Activated naive CD8-positive, alpha-beta T cell treated with anti-CD3 and anti-CD28 coated beads, Interleukin-2, amount 10 ng/mL, durations not matched to agents 7 days and 5 days (primary cell): ENCODE data around the gene RBM39. TPM values are rescaled to one million over a fixed set of nuclear protein-coding genes. Genes with fewer than 3 reads are reported as not detected.
"Not testable (repeated sequence)": the region's sequence is repeated elsewhere in the genome, so short reads cannot be mapped to it uniquely, and the experiment has no call there.

Experiments
- ATAC-seq: fragments of 150-1000 bp; cut with Tn5 transposase; one replicate; pipeline ENCODE4 v1.10.0; 2021; ENCODE audit warnings: low read depth, moderate library complexity
- POLR2A ChIA-PET: fragments of 350-600 bp; sonication (Branson Sonifier 250); formaldehyde crosslinking; loops from one replicate; lab custom pipeline; 2021; ENCODE audit warnings: antibody characterized with exemption; lab: Charles Lee
- DNase-seq: peaks from one replicate; pipeline ENCODE4 v3.0.0; 2021
- H3K27ac Mint-ChIP-seq: one replicate; pipeline ENCODE4 v1.8.0; 2022; ENCODE audit warnings: mild to moderate bottlenecking, mixed read lengths
- H3K27me3 Mint-ChIP-seq: one replicate; pipeline ENCODE4 v1.8.0; 2022; ENCODE audit warnings: mild to moderate bottlenecking, moderate library complexity, mixed read lengths
- H3K36me3 Mint-ChIP-seq: one replicate; pipeline ENCODE4 v1.8.0; 2021; ENCODE audit warnings: mild to moderate bottlenecking, mixed read lengths
- H3K4me1 Mint-ChIP-seq: one replicate; pipeline ENCODE4 v1.8.0; 2021; ENCODE audit warnings: mixed read lengths
- H3K4me3 Mint-ChIP-seq: one replicate; pipeline ENCODE4 v1.8.0; 2022; ENCODE audit warnings: mild to moderate bottlenecking, moderate library complexity, mixed read lengths
- H3K9me3 Mint-ChIP-seq: one replicate; pipeline ENCODE4 v1.8.0; 2021; ENCODE audit warnings: mixed read lengths
- total RNA-seq, 2 experiments: library from RNA; stranded (reverse); gene quantifications; one replicate each; pipeline ENCODE4 v1.2.3, GENCODE V29; 2021

RBM39 gene
- total RNA-seq, 2 experiments from 2014 or later = 478 to 499 TPM

GRCh38 chr20:35697696-35698297 is 44.3 kb downstream of the RBM39 start:
- peaks cover 14% of the 10 kb centered on the region for H3K36me3 Mint-ChIP-seq

GRCh38 chr20:35695978-35696377 is 46.1 kb downstream of the RBM39 start:
- DNase-seq (no peak), ATAC-seq (no peak)
- Mint-ChIP-seq H3K27ac (no peak overlapping the region), H3K4me1 (peaks cover 23% of the 10 kb centered on the region), H3K9me3 (no peaks in the 10 kb centered on the region), H3K36me3 (peaks cover 12% of the 10 kb centered on the region), H3K4me3 (no peak overlapping the region), H3K27me3 (no peaks in the 10 kb centered on the region)
- POLR2A ChIA-PET = no interaction called here

More at GRCh38 chr20:35697696-35698297, 44.3 kb downstream of the RBM39 start:
- peak overlapping the region; percentile 93 for H3K4me3 Mint-ChIP-seq
- no peaks in the 10 kb centered on the region for H3K27me3 Mint-ChIP-seq
- H3K9me3 Mint-ChIP-seq = no peaks in the 10 kb centered on the region
- peaks cover 24% of the 10 kb centered on the region for H3K4me1 Mint-ChIP-seq
- POLR2A ChIA-PET = interaction anchor here (0.7 kb wide), 1 partner anchor 255 kb away, joined by 4 read pairs; no protein-coding TSS in a partner anchor
- peak overlapping the region; percentile 11 for H3K27ac Mint-ChIP-seq
- ATAC-seq (no peak), DNase-seq (no peak)

- H3K27me3 Mint-ChIP-seq = no peaks in the 10 kb centered on the region
- ATAC-seq (no peak), DNase-seq (peak; percentile 2)
- H3K36me3 Mint-ChIP-seq = peaks cover 13% of the 10 kb centered on the region
- no peaks in the 10 kb centered on the region for H3K9me3 Mint-ChIP-seq
- H3K4me3 Mint-ChIP-seq = no peak overlapping the region
- peaks cover 16% of the 10 kb centered on the region for H3K4me1 Mint-ChIP-seq
- POLR2A ChIA-PET = no interaction called here
- no peak overlapping the region for H3K27ac Mint-ChIP-seq
Measured at GRCh38 chr20:35695245-35695749, 46.8 kb downstream of the RBM39 start.

- no peak for DNase-seq
- ATAC-seq = no peak
- H3K4me3 Mint-ChIP-seq = no peak overlapping the region
- H3K9me3 Mint-ChIP-seq = no peaks in the 10 kb centered on the region
- no peaks in the 10 kb centered on the region for H3K4me1 Mint-ChIP-seq
- peaks cover 21% of the 10 kb centered on the region for H3K36me3 Mint-ChIP-seq
- POLR2A ChIA-PET = interaction anchor here (1.0 kb wide), 1 partner anchor 11 kb away, joined by 3 read pairs; no protein-coding TSS in a partner anchor
- H3K27ac Mint-ChIP-seq = no peak overlapping the region
- no peaks in the 10 kb centered on the region for H3K27me3 Mint-ChIP-seq
Measured at GRCh38 chr20:35690265-35690664, 51.8 kb downstream of the RBM39 start.

GRCh38 chr20:35686872-35687271 is 55.2 kb downstream of the RBM39 start:
- DNase-seq, ATAC-seq, H3K9me3 Mint-ChIP-seq, H3K4me3 Mint-ChIP-seq, H3K27ac Mint-ChIP-seq, H3K27me3 Mint-ChIP-seq, H3K4me1 Mint-ChIP-seq: not testable (repeated sequence)
- peaks cover 19% of the 10 kb centered on the region for H3K36me3 Mint-ChIP-seq
- POLR2A ChIA-PET = interaction anchor here (0.6 kb wide), 1 partner anchor 8 kb away, joined by 3 read pairs; no protein-coding TSS in a partner anchor

DNA sequence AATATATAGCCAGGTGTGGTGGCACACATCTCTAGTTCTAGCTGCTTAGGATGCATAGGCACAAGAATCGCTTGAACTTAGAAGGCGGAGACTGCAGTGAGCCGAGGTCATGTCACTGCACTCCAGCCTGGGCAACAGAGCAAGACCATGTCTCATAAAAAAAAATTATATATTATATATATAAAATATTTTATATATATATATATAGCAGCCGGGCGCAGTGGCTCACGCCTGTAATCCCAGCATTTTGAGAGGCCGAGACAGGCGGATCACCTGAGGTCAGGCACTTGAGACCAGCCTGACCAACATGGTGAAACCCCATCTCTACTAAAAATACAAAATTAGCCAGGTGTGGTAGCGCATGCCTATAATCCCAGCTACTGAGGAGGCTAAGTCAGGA is 56.7 kb downstream of the RBM39 start:
- H3K4me3 Mint-ChIP-seq, H3K9me3 Mint-ChIP-seq, ATAC-seq, H3K27ac Mint-ChIP-seq, POLR2A ChIA-PET, DNase-seq, H3K27me3 Mint-ChIP-seq, H3K4me1 Mint-ChIP-seq: not testable (repeated sequence)
- peaks cover 18% of the 10 kb centered on the region for H3K36me3 Mint-ChIP-seq

DNA sequence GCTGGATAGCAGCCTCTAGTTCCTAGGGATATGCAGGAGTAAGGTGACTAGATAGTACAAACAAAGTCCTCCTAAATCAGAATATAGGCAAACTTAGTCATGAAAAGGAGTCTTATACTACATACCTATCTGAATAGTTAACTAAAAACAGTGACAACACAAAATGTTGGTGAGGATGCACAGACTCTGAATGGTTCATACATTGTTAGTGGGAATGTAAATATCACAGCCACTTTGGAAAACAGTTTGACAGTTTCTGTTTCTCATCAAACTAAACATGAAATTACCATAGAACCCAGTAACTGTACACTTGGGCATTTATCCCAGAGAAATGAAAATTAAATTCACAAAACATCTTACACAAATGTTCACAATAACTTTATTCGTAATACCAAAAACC is 60.1 kb downstream of the RBM39 start:
- H3K36me3 Mint-ChIP-seq = peaks cover 4% of the 10 kb centered on the region
- no peaks in the 10 kb centered on the region for H3K27me3 Mint-ChIP-seq
- H3K4me1 Mint-ChIP-seq = no peaks in the 10 kb centered on the region
- H3K4me3 Mint-ChIP-seq = no peak overlapping the region
- H3K9me3 Mint-ChIP-seq = no peaks in the 10 kb centered on the region
- ATAC-seq = no peak
- no peak for DNase-seq
- H3K27ac Mint-ChIP-seq = no peak overlapping the region
- POLR2A ChIA-PET = no interaction called here

GRCh38 chr20:35680452-35681183 is 61.4 kb downstream of the RBM39 start:
- H3K36me3 Mint-ChIP-seq = peaks cover 4% of the 10 kb centered on the region
- no peaks in the 10 kb centered on the region for H3K4me1 Mint-ChIP-seq
- H3K27me3 Mint-ChIP-seq = no peaks in the 10 kb centered on the region
- H3K4me3 Mint-ChIP-seq = no peak overlapping the region
- no peaks in the 10 kb centered on the region for H3K9me3 Mint-ChIP-seq
- ATAC-seq = no peak
- POLR2A ChIA-PET = no interaction called here
- DNase-seq = no peak
- H3K27ac Mint-ChIP-seq = no peak overlapping the region

DNA sequence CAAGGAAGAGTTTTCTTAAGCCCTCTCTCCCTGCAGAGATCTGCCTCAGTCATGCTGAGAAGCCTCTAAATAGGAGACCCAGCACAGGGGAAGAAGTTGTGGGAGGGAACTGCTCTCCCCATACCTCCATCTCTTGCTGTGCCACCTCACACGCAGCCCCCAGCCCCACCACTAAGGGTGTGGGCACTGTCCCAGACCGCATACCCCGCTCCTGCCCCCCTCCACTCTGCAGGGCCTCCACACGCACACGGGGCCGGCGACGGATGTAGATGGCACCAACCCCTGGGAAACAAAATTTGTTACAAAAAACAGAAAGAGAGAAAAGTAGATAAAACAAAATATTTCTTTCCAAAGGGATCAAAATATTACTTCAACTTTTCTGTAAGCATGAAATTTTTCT is 67.1 kb downstream of the RBM39 start:
- POLR2A ChIA-PET = no interaction called here
- peaks cover 6% of the 10 kb centered on the region for H3K36me3 Mint-ChIP-seq
- H3K4me1 Mint-ChIP-seq = no peaks in the 10 kb centered on the region
- no peak overlapping the region for H3K4me3 Mint-ChIP-seq
- H3K9me3 Mint-ChIP-seq = no peaks in the 10 kb centered on the region
- H3K27me3 Mint-ChIP-seq = no peaks in the 10 kb centered on the region
- no peak overlapping the region for H3K27ac Mint-ChIP-seq
- no peak for DNase-seq
- ATAC-seq = no peak

DNA sequence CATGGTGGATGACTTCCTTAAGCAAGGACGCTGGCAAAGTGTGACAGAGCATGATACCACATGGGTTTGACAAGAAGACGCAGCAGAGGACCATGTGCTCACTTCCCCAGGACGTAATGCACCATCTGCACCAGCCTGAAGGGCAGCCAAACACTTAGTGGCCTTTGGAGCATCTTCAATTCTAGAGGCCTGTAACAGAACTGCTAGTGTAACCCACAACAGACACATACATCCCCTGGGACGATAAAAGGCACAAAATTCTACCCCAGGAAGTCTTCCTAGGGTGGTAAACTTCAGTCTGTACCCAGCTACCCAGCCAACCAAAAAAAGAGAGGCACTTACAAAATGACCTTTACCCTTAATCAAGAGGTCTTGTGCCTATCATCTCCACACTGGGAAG is 68.2 kb downstream of the RBM39 start:
- Mint-ChIP-seq H3K27me3 (no peaks in the 10 kb centered on the region), H3K4me3 (no peak overlapping the region), H3K36me3 (peaks cover 11% of the 10 kb centered on the region), H3K4me1 (no peaks in the 10 kb centered on the region), H3K9me3 (no peaks in the 10 kb centered on the region), H3K27ac (no peak overlapping the region)
- no peak for DNase-seq
- no peak for ATAC-seq
- POLR2A ChIA-PET = no interaction called here

- Mint-ChIP-seq H3K4me1 (peaks cover 1% of the 10 kb centered on the region), H3K27ac (no peak overlapping the region)
- DNase-seq = no peak
Measured at GRCh38 chr20:35669681-35670080, 72.4 kb downstream of the RBM39 start.

DNA sequence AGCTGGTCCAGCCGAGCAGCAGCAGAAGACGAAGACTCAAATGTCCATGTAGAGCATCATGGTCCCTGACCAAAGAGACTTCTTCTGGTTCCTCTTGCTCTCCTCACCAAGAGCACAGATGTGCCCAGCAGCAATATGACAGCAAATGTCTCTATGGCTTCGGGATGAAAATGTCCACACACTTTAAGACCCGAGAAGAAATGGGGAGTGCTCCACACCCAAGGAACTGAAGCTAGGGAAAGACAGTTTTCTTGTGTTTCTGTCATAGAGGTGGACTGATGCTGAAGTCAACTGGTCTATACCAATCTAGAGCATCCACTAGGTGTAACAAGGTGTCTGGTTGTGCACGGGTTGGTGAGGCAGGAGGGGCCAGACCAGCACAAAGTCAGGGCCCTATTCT is 72.8 kb downstream of the RBM39 start:
- POLR2A ChIA-PET = interaction anchor here (1.3 to 1.6 kb wide), 2 partner anchors 8 to 71 kb away, joined by 3 read pairs; no protein-coding TSS in a partner anchor
- peaks cover 1% of the 10 kb centered on the region for H3K4me1 Mint-ChIP-seq
- H3K27ac Mint-ChIP-seq = no peak overlapping the region

More at GRCh38 chr20:35669681-35670080, 72.4 kb downstream of the RBM39 start:
- POLR2A ChIA-PET = interaction anchor here (1.3 to 1.6 kb wide), 2 partner anchors 9 to 70 kb away, joined by 3 read pairs; no protein-coding TSS in a partner anchor
- ATAC-seq = no peak
- Mint-ChIP-seq H3K27me3 (no peaks in the 10 kb centered on the region), H3K9me3 (no peaks in the 10 kb centered on the region), H3K36me3 (peaks cover 19% of the 10 kb centered on the region), H3K4me3 (no peak overlapping the region)

DNA sequence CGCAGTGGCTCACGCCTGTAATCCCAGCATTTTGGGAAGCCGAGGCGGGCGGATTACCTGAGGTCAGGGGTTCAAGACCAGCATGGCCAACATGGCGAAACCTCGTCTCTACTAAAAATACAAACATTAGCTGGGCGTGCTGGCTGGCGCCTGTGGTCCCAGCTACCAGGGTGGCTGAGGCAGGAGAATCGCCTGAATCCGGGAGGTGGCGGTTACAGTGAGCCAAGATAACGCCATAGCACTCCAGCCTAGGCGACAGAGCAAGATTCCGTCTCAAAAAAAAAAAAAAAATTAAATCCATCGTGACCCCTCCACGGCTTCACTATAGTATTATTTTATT is 76.1 kb downstream of the RBM39 start:
- H3K4me3 Mint-ChIP-seq = no peak overlapping the region
- ATAC-seq (no peak), DNase-seq (no peak)
- POLR2A ChIA-PET = interaction anchor here (0.8 to 4.8 kb wide), 6 partner anchors 12 to 288 kb away, joined by 3 to 68 read pairs (median 4); partner anchors contain the start of genes RBM39, SCAND1 and SPAG4
- H3K27me3 Mint-ChIP-seq = no peaks in the 10 kb centered on the region
- H3K9me3 Mint-ChIP-seq = no peaks in the 10 kb centered on the region
- H3K36me3 Mint-ChIP-seq = peaks cover 28% of the 10 kb centered on the region
- H3K27ac Mint-ChIP-seq = no peak overlapping the region
- H3K4me1 Mint-ChIP-seq = peaks cover 22% of the 10 kb centered on the region

More for the DNA sequence above, 72.8 kb downstream of the RBM39 start:
- Mint-ChIP-seq H3K4me3 (no peak overlapping the region), H3K27me3 (no peaks in the 10 kb centered on the region), H3K9me3 (no peaks in the 10 kb centered on the region), H3K36me3 (peaks cover 19% of the 10 kb centered on the region)
- ATAC-seq (no peak), DNase-seq (no peak)
